Adipocyte (in vitro differentiated cells): ENCODE measurements around the gene MS4A18.

ENCODE experiments used
- DNase-seq: peaks from one replicate; pipeline ENCODE4 v3.0.0-alpha.2; 2015; ENCODE audit warnings: low read depth
- H3K27me3 ChIP-seq: replicated peaks from 2 replicates; pipeline ENCODE4 v1.7.0; 2013; ENCODE audit warnings: mild to moderate bottlenecking, low read length, moderate library complexity; ENCODE audit not compliant: control insufficient read depth, insufficient read depth
- H3K36me3 ChIP-seq: 2 replicates; pipeline ENCODE4 v1.7.0; 2013; ENCODE audit warnings: low read length, mild to moderate bottlenecking, moderate library complexity; ENCODE audit not compliant: control insufficient read depth, insufficient read depth, severe bottlenecking
- H3K4me1 ChIP-seq: 2 replicates; pipeline ENCODE4 v1.7.0; 2013; ENCODE audit warnings: mild to moderate bottlenecking, low read length, moderate library complexity; ENCODE audit not compliant: control insufficient read depth, insufficient read depth
- H3K4me3 ChIP-seq: 2 replicates; pipeline ENCODE4 v1.7.0; 2013; ENCODE audit warnings: mild to moderate bottlenecking, low read length, moderate library complexity
- H3K9ac ChIP-seq: 2 replicates; pipeline ENCODE4 v1.7.0; 2013; ENCODE audit warnings: mild to moderate bottlenecking, low read length, moderate library complexity
- H3K9me3 ChIP-seq: 2 replicates; pipeline ENCODE4 v1.7.0; 2013; ENCODE audit warnings: mild to moderate bottlenecking, low read length, moderate library complexity; ENCODE audit not compliant: control insufficient read depth

The MS4A18 gene

GRCh38 chr11:60768202-60768601 is 43.7 kb downstream of the MS4A18 start:
- no peak for DNase-seq
- Histone ChIP-seq H3K9ac (no peak overlapping the region), H3K27me3 (peaks cover 51% of the 10 kb centered on the region), H3K4me3 (no peak overlapping the region), H3K4me1 (no peaks in the 10 kb centered on the region), H3K36me3 (no peaks in the 10 kb centered on the region), H3K9me3 (no peaks in the 10 kb centered on the region)

GRCh38 chr11:60769273-60769672 is 44.8 kb downstream of the MS4A18 start:
- Histone ChIP-seq H3K9me3 (no peaks in the 10 kb centered on the region), H3K36me3 (no peaks in the 10 kb centered on the region), H3K4me3 (no peak overlapping the region), H3K4me1 (no peaks in the 10 kb centered on the region), H3K9ac (no peak overlapping the region), H3K27me3 (peaks cover 48% of the 10 kb centered on the region)
- no peak for DNase-seq

GRCh38 chr11:60769811-60770210 is 45.3 kb downstream of the MS4A18 start:
- Histone ChIP-seq H3K9me3 (no peaks in the 10 kb centered on the region), H3K4me1 (no peaks in the 10 kb centered on the region), H3K27me3 (peaks cover 46% of the 10 kb centered on the region), H3K9ac (no peak overlapping the region), H3K36me3 (no peaks in the 10 kb centered on the region), H3K4me3 (no peak overlapping the region)
- DNase-seq, result no peak

- Histone ChIP-seq H3K27me3 (peaks cover 46% of the 10 kb centered on the region), H3K4me1 (peaks cover 5% of the 10 kb centered on the region), H3K9me3 (no peaks in the 10 kb centered on the region), H3K9ac (no peak overlapping the region), H3K36me3 (no peaks in the 10 kb centered on the region), H3K4me3 (no peak overlapping the region)
- DNase-seq, result no peak
These were observed 46.6 kb downstream of the MS4A18 start for GRCh38 chr11:60771146-60771545.

GRCh38 chr11:60771879-60772525 is 47.5 kb downstream of the MS4A18 start:
- H3K4me3 ChIP-seq, result no peak overlapping the region
- H3K9ac ChIP-seq, result no peak overlapping the region
- H3K36me3 ChIP-seq, result no peaks in the 10 kb centered on the region
- H3K9me3 ChIP-seq, result no peaks in the 10 kb centered on the region
- peaks cover 8% of the 10 kb centered on the region for H3K4me1 ChIP-seq
- H3K27me3 ChIP-seq, result peaks cover 38% of the 10 kb centered on the region
- DNase-seq, result no peak

GRCh38 chr11:60772666-60773065 is 48.1 kb downstream of the MS4A18 start:
- Histone ChIP-seq H3K4me3 (no peak overlapping the region), H3K4me1 (peaks cover 15% of the 10 kb centered on the region), H3K9ac (no peak overlapping the region), H3K9me3 (no peaks in the 10 kb centered on the region), H3K36me3 (no peaks in the 10 kb centered on the region), H3K27me3 (peaks cover 36% of the 10 kb centered on the region)
- no peak for DNase-seq

GRCh38 chr11:60774726-60775125 is 50.2 kb downstream of the MS4A18 start:
- Histone ChIP-seq H3K9me3 (no peaks in the 10 kb centered on the region), H3K27me3 (peaks cover 25% of the 10 kb centered on the region), H3K9ac (no peak overlapping the region), H3K4me1 (peaks cover 17% of the 10 kb centered on the region), H3K36me3 (no peaks in the 10 kb centered on the region), H3K4me3 (no peak overlapping the region)
- no peak for DNase-seq

GRCh38 chr11:60775420-60775961 is 51.0 kb downstream of the MS4A18 start:
- no peak overlapping the region for H3K9ac ChIP-seq
- peaks cover 17% of the 10 kb centered on the region for H3K4me1 ChIP-seq
- H3K27me3 ChIP-seq, result peaks cover 28% of the 10 kb centered on the region
- H3K9me3 ChIP-seq, result peaks cover 4% of the 10 kb centered on the region
- no peaks in the 10 kb centered on the region for H3K36me3 ChIP-seq
- DNase-seq, result peak; percentile 84
- no peak overlapping the region for H3K4me3 ChIP-seq

GRCh38 chr11:60776167-60776566 is 51.6 kb downstream of the MS4A18 start:
- peaks cover 17% of the 10 kb centered on the region for H3K4me1 ChIP-seq
- H3K9me3 ChIP-seq, result peaks cover 7% of the 10 kb centered on the region
- H3K27me3 ChIP-seq, result peaks cover 26% of the 10 kb centered on the region
- H3K36me3 ChIP-seq, result no peaks in the 10 kb centered on the region
- no peak for DNase-seq
- no peak overlapping the region for H3K9ac ChIP-seq
- no peak overlapping the region for H3K4me3 ChIP-seq

- no peak overlapping the region for H3K9ac ChIP-seq
- peaks cover 17% of the 10 kb centered on the region for H3K4me1 ChIP-seq
- no peaks in the 10 kb centered on the region for H3K36me3 ChIP-seq
- peaks cover 29% of the 10 kb centered on the region for H3K27me3 ChIP-seq
- DNase-seq, result no peak
- peaks cover 7% of the 10 kb centered on the region for H3K9me3 ChIP-seq
- H3K4me3 ChIP-seq, result peak overlapping the region; percentile 8
These were observed 52.6 kb downstream of the MS4A18 start for GRCh38 chr11:60777106-60777505.

GRCh38 chr11:60777572-60777971 is 53.1 kb downstream of the MS4A18 start:
- H3K9ac ChIP-seq, result no peak overlapping the region
- peak; percentile 73 for DNase-seq
- H3K4me1 ChIP-seq, result peaks cover 17% of the 10 kb centered on the region
- H3K9me3 ChIP-seq, result peaks cover 7% of the 10 kb centered on the region
- peaks cover 29% of the 10 kb centered on the region for H3K27me3 ChIP-seq
- H3K36me3 ChIP-seq, result no peaks in the 10 kb centered on the region
- H3K4me3 ChIP-seq, result peak overlapping the region; percentile 8

GRCh38 chr11:60780065-60780464 is 55.5 kb downstream of the MS4A18 start:
- Histone ChIP-seq H3K9me3 (peaks cover 7% of the 10 kb centered on the region), H3K27me3 (peaks cover 21% of the 10 kb centered on the region), H3K9ac (no peak overlapping the region), H3K4me1 (peaks cover 23% of the 10 kb centered on the region), H3K4me3 (no peak overlapping the region), H3K36me3 (no peaks in the 10 kb centered on the region)
- DNase-seq, result no peak
